ENCODE measurements around the gene CLNS1A. TPM values are rescaled to one million over a fixed set of nuclear protein-coding genes. Genes with fewer than 3 reads are reported as not detected.
A peak's percentile ranks its signal among the peaks of the same experiment; 100 is the strongest.

The CLNS1A gene
- total RNA-seq, 6 experiments from 2014 or later: 41.2 to 86.8 (median 64.1) TPM

GRCh38 chr11:77650123-77650522 is 12.5 kb upstream of the CLNS1A start:
- H3K4me3 ChIP-seq: no peak overlapping the region
- ATAC-seq (no peak), DNase-seq (no peak)
- H3K36me3 ChIP-seq: no peaks in the 10 kb centered on the region
- H3K27me3 ChIP-seq: no peaks in the 10 kb centered on the region
- intact Hi-C loops (cut with DNase I): no loop called here
- WGBS (ENCODE audit: insufficient coverage, low coverage, low lambda C conversion rate, missing lambda C conversion rate): 58% methylated on average over 3 of the region's 3 CpGs
- no peaks in the 10 kb centered on the region for H3K9me3 ChIP-seq
- TF ChIP-seq CTCF (IDR thresholded peaks at IDR 0.05) (no peak), POLR2A (IDR thresholded peaks at IDR 0.05) (no peak)
- H3K4me1 ChIP-seq: no peaks in the 10 kb centered on the region
- H3K27ac ChIP-seq: no peak overlapping the region

GRCh38 chr11:77647654-77648305 is 10.2 kb upstream of the CLNS1A start:
- 51% methylated on average over 3 of the region's 3 CpGs for WGBS (ENCODE audit: insufficient coverage, low coverage, low lambda C conversion rate, missing lambda C conversion rate)
- intact Hi-C loops (cut with DNase I): no loop called here

GRCh38 chr11:77644887-77645286 is 7.3 kb upstream of the CLNS1A start:
- intact Hi-C loops (cut with DNase I): no loop called here
- DNase-seq: no peak
- no peak for ATAC-seq
- TF ChIP-seq POLR2A (IDR thresholded peaks at IDR 0.05): no peak
- TF ChIP-seq CTCF (IDR thresholded peaks at IDR 0.05): no peak
- Histone ChIP-seq H3K27me3 (no peaks in the 10 kb centered on the region), H3K4me1 (peaks cover 0 to 25% (median 6%) of the 10 kb centered on the region in 4 donors), H3K4me3 (no peak overlapping the region), H3K36me3 (no peaks in the 10 kb centered on the region), H3K9me3 (no peaks in the 10 kb centered on the region), H3K27ac (no peak overlapping the region)
- WGBS (ENCODE audit: insufficient coverage, low coverage, low lambda C conversion rate, missing lambda C conversion rate): 100% methylated on average over 1 of the region's 1 CpG

More at GRCh38 chr11:77647654-77648305, 10.2 kb upstream of the CLNS1A start:
- Histone ChIP-seq H3K36me3 (no peaks in the 10 kb centered on the region), H3K27me3 (no peaks in the 10 kb centered on the region), H3K4me1 (peaks cover 0 to 10% (median 3%) of the 10 kb centered on the region in 4 donors), H3K27ac (no peak overlapping the region), H3K4me3 (no peak overlapping the region), H3K9me3 (no peaks in the 10 kb centered on the region)
- TF ChIP-seq CTCF (IDR thresholded peaks at IDR 0.05) (no peak), POLR2A (IDR thresholded peaks at IDR 0.05) (no peak)
- ATAC-seq (no peak), DNase-seq (no peak)

- no peak for TF ChIP-seq POLR2A (IDR thresholded peaks at IDR 0.05)
- TF ChIP-seq CTCF (IDR thresholded peaks at IDR 0.05): no peak
- H3K27ac ChIP-seq: peak overlapping the region; percentile 3 to 64 (median 54)
Measured at GRCh38 chr11:77642228-77642627, 4.6 kb upstream of the CLNS1A start.

More at GRCh38 chr11:77642228-77642627, 4.6 kb upstream of the CLNS1A start:
- ATAC-seq (peak; percentile 66 to 70 (median 70)), DNase-seq (peak in 1 of 3 donors; percentile 65)
- Histone ChIP-seq H3K27me3 (no peaks in the 10 kb centered on the region), H3K36me3 (no peaks in the 10 kb centered on the region), H3K4me3 (no peak overlapping the region), H3K4me1 (peaks cover 0 to 29% (median 6%) of the 10 kb centered on the region in 4 donors), H3K9me3 (no peaks in the 10 kb centered on the region)
- 48% methylated on average over 2 of the region's 2 CpGs for WGBS (ENCODE audit: insufficient coverage, low coverage, low lambda C conversion rate, missing lambda C conversion rate)
- intact Hi-C loops (cut with DNase I): no loop called here

All from right lobe of liver (tissue), 6 donors.